Vagina (tissue), 2 donors: ENCODE measurements around the gene EPHB1.

ENCODE experiments used
- CTCF ChIP-seq, 3 experiments: fragments of 450-650 bp in 2 of 3; fragments of 200-600 bp in 1 of 3; sonication (generic) in 1 of 3; IDR thresholded peaks; one replicate each; pipeline ENCODE4 v1.5.1; 2017 to 2019; ENCODE audit warnings: antibody characterized with exemption in 3 of 3, mild to moderate bottlenecking in 2 of 3, moderate library complexity in 2 of 3
- POLR2A ChIP-seq, 2 donors: fragments of 450-650 bp; IDR thresholded peaks; one replicate each; pipeline ENCODE4 v1.6.1; 2017; ENCODE audit warnings: antibody characterized with exemption in 2 of 2, mild to moderate bottlenecking in 2 of 2, moderate library complexity in 2 of 2
- POLR2AphosphoS5 ChIP-seq, 2 donors: sonication (generic); formaldehyde crosslinking; IDR thresholded peaks; one replicate each; pipeline ENCODE4 v1.9.0; 2017; ENCODE audit warnings: antibody characterized with exemption in 2 of 2, mild to moderate bottlenecking in 2 of 2, low read depth in 1 of 2; ENCODE audit not compliant: insufficient read depth in 1 of 2

DNA sequence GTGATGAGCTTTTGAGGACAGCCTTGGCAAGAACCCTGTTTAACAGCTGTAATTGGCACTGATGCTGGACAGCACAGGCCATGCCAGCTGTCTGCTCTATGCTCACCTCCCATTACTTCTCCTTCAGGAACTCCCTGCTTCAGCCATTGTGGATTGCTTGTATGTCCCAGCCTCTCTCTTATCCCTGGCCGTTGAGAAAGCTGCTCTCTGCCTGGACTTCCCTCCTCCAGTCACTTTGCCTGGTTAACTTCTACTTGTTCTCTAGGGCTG is 444.5 kb downstream of the EPHB1 start:
- no peak for TF ChIP-seq CTCF (IDR thresholded peaks at IDR 0.05)
- TF ChIP-seq POLR2A (IDR thresholded peaks at IDR 0.05) = no peak
- no peak for TF ChIP-seq POLR2AphosphoS5 (IDR thresholded peaks at IDR 0.05; ENCODE audit: insufficient read depth in 1 of 2, low read depth in 1 of 2)
